Effector memory CD4-positive, alpha-beta T cell (primary cell): ENCODE data around the gene NRIP2.

Source experiments
- DNase-seq, 3 donors: peaks; one replicate each; pipeline ENCODE4 v3.0.0-alpha.2; 2020
- H3K27ac ChIP-seq: 2 replicates; pipeline ENCODE4 v1.7.0; 2013; ENCODE audit warnings: mild to moderate bottlenecking, low read length, moderate library complexity; ENCODE audit not compliant: insufficient read depth, poor library complexity, severe bottlenecking
- H3K27me3 ChIP-seq: replicated peaks from 2 replicates; pipeline ENCODE4 v1.7.0; 2013; ENCODE audit warnings: mild to moderate bottlenecking, low read length; ENCODE audit not compliant: insufficient read depth, control insufficient read depth, poor library complexity, severe bottlenecking
- H3K36me3 ChIP-seq: 2 replicates; pipeline ENCODE4 v1.7.0; 2013; ENCODE audit warnings: mild to moderate bottlenecking, low read length, moderate library complexity; ENCODE audit not compliant: control insufficient read depth, insufficient read depth
- H3K4me1 ChIP-seq: 2 replicates; pipeline ENCODE4 v1.7.0; 2013; ENCODE audit warnings: low read length, mild to moderate bottlenecking; ENCODE audit not compliant: control insufficient read depth, insufficient read depth, poor library complexity, severe bottlenecking
- H3K4me3 ChIP-seq: 2 replicates; pipeline ENCODE4 v1.7.0; 2013; ENCODE audit warnings: low read length, low read depth, mild to moderate bottlenecking; ENCODE audit not compliant: insufficient read depth, poor library complexity, severe bottlenecking
- H3K9me3 ChIP-seq: 2 replicates; pipeline ENCODE4 v1.7.0; 2013; ENCODE audit warnings: mild to moderate bottlenecking, low read length, moderate library complexity; ENCODE audit not compliant: control insufficient read depth

The NRIP2 gene

GRCh38 chr12:2826721-2827515, 7.9 kb downstream of the NRIP2 start:
- H3K36me3 ChIP-seq, result peaks cover 72% of the 10 kb centered on the region
- H3K4me1 ChIP-seq, result no peaks in the 10 kb centered on the region
- H3K4me3 ChIP-seq, result no peak overlapping the region
- no peaks in the 10 kb centered on the region for H3K9me3 ChIP-seq
- DNase-seq, result no peak
- H3K27ac ChIP-seq, result no peak overlapping the region
- H3K27me3 ChIP-seq, result no peaks in the 10 kb centered on the region

DNA sequence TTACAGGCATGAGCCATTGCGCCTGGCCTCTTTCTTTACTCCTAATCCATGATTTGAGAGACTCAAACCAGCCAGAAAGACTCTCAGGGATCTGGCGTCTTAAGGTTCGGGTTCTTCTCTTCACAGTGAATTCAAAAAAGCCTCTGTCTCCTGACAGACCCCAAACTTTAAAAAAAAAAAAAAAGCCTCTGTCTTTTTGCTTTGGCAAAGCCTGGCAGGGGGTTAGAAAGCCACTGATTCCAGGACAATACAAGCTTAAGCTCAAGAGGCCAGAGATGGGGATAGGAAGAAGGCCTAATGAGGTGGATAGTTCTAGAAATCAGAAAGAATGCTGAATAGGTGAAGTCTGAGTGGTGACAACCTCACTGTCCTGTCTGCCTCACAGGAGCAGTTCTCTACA, 8.8 kb downstream of the NRIP2 start:
- no peak for DNase-seq
- no peak overlapping the region for H3K4me3 ChIP-seq
- no peak overlapping the region for H3K27ac ChIP-seq
- H3K9me3 ChIP-seq, result no peaks in the 10 kb centered on the region
- H3K27me3 ChIP-seq, result no peaks in the 10 kb centered on the region
- no peaks in the 10 kb centered on the region for H3K4me1 ChIP-seq
- H3K36me3 ChIP-seq, result peaks cover 81% of the 10 kb centered on the region

GRCh38 chr12:2825132-2825531, 9.7 kb downstream of the NRIP2 start:
- H3K36me3 ChIP-seq, result peaks cover 83% of the 10 kb centered on the region
- H3K27ac ChIP-seq, result no peak overlapping the region
- H3K9me3 ChIP-seq, result no peaks in the 10 kb centered on the region
- H3K27me3 ChIP-seq, result no peaks in the 10 kb centered on the region
- DNase-seq, result no peak
- H3K4me1 ChIP-seq, result no peaks in the 10 kb centered on the region
- no peak overlapping the region for H3K4me3 ChIP-seq

DNA sequence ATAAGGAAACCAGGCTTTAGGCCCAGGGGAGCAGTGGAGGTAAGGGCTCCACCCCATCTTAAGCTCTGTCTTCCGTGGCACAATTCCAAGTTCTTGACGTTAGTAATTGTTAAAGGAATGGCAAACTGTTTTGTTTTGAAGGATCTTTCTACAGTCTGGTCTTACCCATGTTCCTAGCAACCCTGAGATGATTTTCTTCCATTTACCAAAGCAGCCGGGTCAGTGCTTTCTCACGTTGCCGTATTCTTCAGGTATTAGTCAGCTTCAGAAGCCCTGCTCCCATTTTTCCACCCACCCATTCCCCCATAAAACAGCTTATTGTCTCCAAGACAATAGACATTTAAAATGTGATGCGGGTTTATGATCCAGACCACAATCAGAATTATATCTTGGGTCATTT, 10.3 kb downstream of the NRIP2 start:
- H3K27ac ChIP-seq, result no peak overlapping the region
- H3K4me3 ChIP-seq, result no peak overlapping the region
- no peak for DNase-seq
- no peaks in the 10 kb centered on the region for H3K9me3 ChIP-seq
- H3K27me3 ChIP-seq, result no peaks in the 10 kb centered on the region
- peaks cover 85% of the 10 kb centered on the region for H3K36me3 ChIP-seq
- no peaks in the 10 kb centered on the region for H3K4me1 ChIP-seq

DNA sequence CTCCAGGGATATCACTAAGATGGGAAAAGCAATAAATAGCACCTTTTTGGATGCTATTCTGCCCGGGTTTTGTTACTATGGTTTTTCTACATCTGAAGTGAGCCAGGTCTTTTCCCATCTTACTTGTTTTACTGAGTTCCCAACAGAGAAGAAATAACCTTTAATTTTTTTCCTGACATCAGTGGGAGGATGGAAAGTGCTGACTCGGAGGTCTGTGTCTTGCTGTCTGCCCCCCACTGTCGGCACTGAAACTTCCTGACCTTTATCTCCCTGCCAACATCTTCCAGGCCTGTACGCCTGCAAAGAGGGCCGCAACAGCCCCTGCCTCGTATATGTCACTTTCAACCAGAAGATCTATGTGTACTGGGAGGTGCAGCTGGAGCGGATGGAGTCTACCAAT, 11.4 kb downstream of the NRIP2 start:
- Histone ChIP-seq H3K27ac (no peak overlapping the region), H3K36me3 (peaks cover 90% of the 10 kb centered on the region), H3K4me3 (no peak overlapping the region), H3K4me1 (no peaks in the 10 kb centered on the region), H3K9me3 (no peaks in the 10 kb centered on the region), H3K27me3 (no peaks in the 10 kb centered on the region)
- no peak for DNase-seq

DNA sequence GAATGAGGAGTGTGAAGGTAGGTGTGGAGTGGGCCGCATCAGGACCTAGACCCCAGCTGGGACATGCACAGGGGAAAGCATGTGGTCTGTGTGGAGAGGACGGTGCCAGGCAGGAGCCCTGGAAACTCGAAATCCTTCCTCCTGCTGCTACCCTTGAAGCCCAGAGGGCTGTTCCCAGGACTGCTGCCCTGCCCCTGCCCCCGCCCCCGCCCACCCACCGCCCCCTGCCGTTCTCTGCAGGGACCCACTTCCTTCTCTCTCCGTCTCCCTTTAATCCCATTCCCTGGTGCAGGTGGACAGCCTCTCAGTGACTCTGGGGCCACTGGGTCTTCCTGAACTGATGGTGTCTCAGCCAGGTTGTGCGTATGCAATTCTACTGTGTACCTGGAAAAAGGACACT, 14.4 kb downstream of the NRIP2 start:
- Histone ChIP-seq H3K27ac (no peak overlapping the region), H3K36me3 (peaks cover 74% of the 10 kb centered on the region), H3K4me1 (no peaks in the 10 kb centered on the region), H3K27me3 (no peaks in the 10 kb centered on the region), H3K4me3 (no peak overlapping the region), H3K9me3 (no peaks in the 10 kb centered on the region)
- DNase-seq, result no peak

- H3K27me3 ChIP-seq, result no peaks in the 10 kb centered on the region
- H3K4me3 ChIP-seq, result no peak overlapping the region
- DNase-seq, result no peak
- no peaks in the 10 kb centered on the region for H3K9me3 ChIP-seq
- no peaks in the 10 kb centered on the region for H3K4me1 ChIP-seq
- H3K27ac ChIP-seq, result no peak overlapping the region
- peaks cover 68% of the 10 kb centered on the region for H3K36me3 ChIP-seq
Observed at GRCh38 chr12:2819810-2820209, 15.0 kb downstream of the NRIP2 start.

DNA sequence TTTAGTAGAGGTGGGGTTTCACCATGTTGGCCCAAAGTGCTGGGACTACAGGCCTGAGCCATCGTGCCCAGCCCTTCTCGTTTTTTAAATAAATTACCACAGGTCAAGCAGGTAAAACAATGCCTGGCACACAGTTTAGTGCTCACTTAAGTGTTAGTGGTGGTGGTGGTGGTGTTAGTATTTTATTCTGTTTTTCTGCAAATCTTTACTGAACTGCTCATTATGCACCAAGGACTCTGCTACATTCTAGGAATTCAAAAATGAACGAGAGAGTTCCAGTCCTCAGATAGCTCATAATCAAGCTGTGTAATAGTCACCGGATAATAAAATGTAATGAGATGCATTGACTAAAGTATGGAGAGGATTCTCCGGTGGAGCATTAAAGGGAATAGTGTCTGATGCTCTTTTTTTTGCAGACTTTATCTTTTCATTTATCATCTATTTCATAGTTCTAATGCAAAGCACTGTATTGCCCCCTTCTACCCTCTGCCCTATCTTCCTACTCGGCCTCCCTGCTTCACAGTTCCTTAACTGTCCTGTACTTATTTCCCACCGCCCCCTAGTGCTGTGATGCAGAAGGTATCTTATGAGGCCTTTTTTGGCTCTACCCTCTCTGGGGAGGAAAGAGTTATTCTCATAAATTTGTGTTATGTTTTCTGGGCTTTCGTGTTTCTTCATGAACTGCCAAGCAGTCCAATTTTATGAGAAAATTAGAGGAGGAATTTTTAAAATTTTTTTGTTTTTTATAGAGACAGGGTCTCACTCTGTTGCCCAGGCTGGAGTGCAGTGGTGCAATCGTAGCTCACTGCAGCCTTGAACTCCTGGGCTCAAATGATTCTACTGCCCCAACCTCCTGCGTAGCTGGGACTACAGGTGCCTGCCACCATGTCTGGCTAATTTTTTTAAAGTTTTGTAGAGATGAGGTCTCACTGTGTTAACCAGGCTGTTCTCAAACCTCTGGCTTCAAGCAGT, 21.3 kb downstream of the NRIP2 start:
- DNase-seq, result peak in 1 of 3 donors; percentile 27
- no peaks in the 10 kb centered on the region for H3K9me3 ChIP-seq

GRCh38 chr12:2812290-2813213, 22.3 kb downstream of the NRIP2 start, which contains the start of gene ITFG2:
ITFG2 (plus strand) TSS chr12:2812668; CDS start chr12:2812761, 93 bp downstream.
- H3K27ac ChIP-seq, result peak within 1 kb of the TSS; percentile 87
- H3K4me1 ChIP-seq, result peaks cover 16% of the 10 kb centered on the region
- H3K4me3 ChIP-seq, result peak within 1 kb of the TSS; percentile 72
- H3K36me3 ChIP-seq, result peaks cover 4% of the 10 kb centered on the region
- no peaks in the 10 kb centered on the region for H3K9me3 ChIP-seq
- peak; percentile 88 to 94 (median 93) for DNase-seq
- no peaks in the 10 kb centered on the region for H3K27me3 ChIP-seq

More for the DNA sequence above, 21.3 kb downstream of the NRIP2 start:
- Histone ChIP-seq H3K4me3 (peak overlapping the region; percentile 72), H3K27ac (peak overlapping the region; percentile 87), H3K36me3 (peaks cover 14% of the 10 kb centered on the region), H3K4me1 (peaks cover 16% of the 10 kb centered on the region), H3K27me3 (no peaks in the 10 kb centered on the region)
